Endothelial cell of umbilical vein (primary cell): Measurements from ENCODE around the gene FLT3.
"Not testable (repeated sequence)": the region's sequence is repeated elsewhere in the genome, so short reads cannot be mapped to it uniquely, and the experiment has no call there.

Experiments used
- CTCF ChIP-seq, 2 donors: IDR thresholded peaks; 1 replicate in 1 of 2; 2 replicates in 1 of 2; pipeline ENCODE4 v1.5.1; 2011; ENCODE audit warnings: low read length in 2 of 2, mild to moderate bottlenecking in 2 of 2, moderate library complexity in 2 of 2, control low read depth in 1 of 2, inconsistent platforms in 1 of 2, low read depth in 1 of 2; ENCODE audit not compliant: insufficient read depth in 1 of 2; ENCODE audit errors: extremely low read depth in 1 of 2
- POLR2A ChIP-seq: IDR thresholded peaks from 2 replicates; pipeline ENCODE4 v1.6.1; 2012; ENCODE audit warnings: low read depth, mild to moderate bottlenecking, control low read depth, low read length

DNA sequence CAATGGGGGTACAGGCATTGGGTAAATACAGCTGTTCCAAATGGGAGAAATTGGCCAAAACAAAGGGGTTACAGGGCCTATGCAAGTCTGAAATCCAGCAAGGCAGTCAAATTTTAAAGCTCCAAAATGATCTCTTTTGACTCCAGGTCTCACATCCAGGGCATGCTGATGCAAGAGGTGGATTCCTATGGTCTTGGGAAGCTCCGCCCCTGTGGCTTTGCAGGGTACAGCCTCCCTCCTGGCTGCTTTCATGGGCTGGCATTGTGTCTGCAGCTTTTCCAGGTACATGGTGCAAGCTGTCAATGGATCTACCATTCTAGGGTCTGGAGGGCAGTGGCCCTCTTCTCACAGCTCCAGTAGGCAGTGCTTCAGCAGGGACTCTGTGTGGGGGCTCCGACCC, 22.6 kb downstream of the FLT3 start:
- not testable (repeated sequence) for TF ChIP-seq CTCF (IDR thresholded peaks at IDR 0.05; ENCODE audit: extremely low read depth in 1 of 2, insufficient read depth in 1 of 2, low read depth in 1 of 2, low read length in 2 of 2); POLR2A
